GM19372 (cell line): Measurements from ENCODE around the gene EEFSEC.

Experiments
- ATAC-seq: cut with Tn5 transposase; IDR thresholded peaks from one replicate; pipeline ENCODE4 v1.9.1; 2021; ENCODE audit warnings: mild to moderate bottlenecking, low read depth, moderate library complexity; ENCODE audit not compliant: unreplicated experiment

The EEFSEC gene

GRCh38 chr3:128343287-128344051 lies 190.2 kb downstream of the EEFSEC start:
- no peak for ATAC-seq

DNA sequence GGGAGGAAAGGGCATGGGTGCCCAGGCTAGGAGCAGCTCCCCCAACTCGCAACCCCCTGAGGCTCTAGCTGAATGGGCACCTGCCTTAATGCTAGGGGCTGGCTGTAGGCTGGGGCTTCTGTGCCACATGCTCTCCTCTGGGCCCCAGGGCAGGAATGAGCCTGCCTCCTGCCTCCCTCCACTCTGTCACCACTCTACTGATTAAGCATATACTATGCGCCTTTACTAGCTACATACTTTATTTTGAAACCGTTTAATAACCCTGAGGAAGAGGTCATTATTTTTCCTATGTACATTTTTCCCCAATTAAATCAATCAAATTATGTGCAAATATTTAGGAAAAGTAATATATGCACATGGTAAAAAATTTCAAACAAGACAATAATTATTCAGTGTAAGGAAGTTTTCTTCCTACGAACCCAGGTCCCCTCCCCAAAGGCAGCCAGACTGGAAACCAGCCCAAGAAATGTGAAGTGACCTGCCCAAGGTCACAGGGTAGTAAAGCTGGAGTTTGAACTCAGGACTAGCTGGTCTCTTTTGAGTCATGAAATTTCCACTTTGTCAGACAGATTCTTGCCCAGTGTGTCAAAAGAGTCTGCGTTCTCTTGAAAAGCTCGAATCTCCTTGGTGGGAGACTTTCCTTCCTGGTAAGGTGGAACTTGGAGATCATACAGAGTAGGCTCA lies 190.9 kb downstream of the EEFSEC start:
- ATAC-seq = no peak

GRCh38 chr3:128345196-128345595 lies 191.9 kb downstream of the EEFSEC start:
- no peak for ATAC-seq

DNA sequence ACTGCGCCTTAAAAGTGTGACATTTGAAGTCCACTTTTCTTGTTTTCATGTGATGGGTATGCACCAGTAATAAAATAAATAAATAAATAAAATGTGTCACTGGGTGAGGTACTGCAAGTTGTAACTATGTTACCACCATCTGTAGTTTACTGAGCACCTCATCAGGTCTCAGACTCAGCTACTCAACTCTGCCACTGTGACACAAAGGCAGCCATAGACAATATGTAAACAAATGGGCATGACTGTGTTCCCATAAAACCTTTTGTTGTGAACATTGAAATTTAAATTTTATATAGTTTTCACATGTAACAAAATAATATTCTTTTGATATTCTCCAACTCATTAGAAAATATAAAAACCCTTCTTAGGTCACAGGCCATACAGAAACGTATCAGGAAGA lies 193.3 kb downstream of the EEFSEC start:
- no peak for ATAC-seq

DNA sequence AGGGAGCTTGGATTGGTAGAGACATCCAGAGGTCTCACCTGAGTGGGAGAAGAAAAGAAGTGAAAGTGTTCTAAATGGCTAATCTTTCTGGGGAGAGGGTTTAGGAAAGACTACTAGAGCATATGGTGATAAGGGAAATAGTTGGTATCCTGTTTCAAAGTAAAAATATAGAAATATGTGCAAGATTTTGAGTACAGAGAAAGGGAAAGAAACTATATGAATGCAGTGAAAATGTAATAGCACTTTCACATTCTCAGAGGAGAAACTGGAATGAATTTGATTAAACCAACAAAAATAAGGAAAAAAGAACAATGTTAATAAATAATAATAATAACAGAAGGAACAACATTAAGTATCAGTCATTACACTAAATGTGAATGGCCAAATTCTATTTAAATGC lies 194.0 kb downstream of the EEFSEC start:
- ATAC-seq = no peak

DNA sequence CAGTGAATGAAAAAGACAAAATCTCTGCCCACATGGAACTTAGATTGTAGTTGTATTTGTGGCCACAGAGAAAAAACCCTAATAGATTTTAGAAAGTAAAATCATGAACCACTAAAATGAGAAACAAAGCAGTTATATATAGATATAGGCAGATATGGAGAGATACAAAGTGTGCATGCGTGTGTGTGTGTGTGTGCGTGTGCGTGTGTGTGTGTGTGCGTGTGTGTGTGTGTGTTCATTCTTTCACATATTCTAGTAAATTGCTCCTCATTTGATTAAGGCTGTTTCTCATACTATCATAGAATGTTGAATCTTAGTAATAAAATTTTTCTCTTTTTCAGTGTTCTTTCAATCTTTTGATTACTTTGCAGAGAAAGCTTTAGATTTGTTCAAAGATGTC lies 194.8 kb downstream of the EEFSEC start:
- ATAC-seq = no peak

GRCh38 chr3:128348805-128349531 lies 195.7 kb downstream of the EEFSEC start:
- ATAC-seq = no peak

DNA sequence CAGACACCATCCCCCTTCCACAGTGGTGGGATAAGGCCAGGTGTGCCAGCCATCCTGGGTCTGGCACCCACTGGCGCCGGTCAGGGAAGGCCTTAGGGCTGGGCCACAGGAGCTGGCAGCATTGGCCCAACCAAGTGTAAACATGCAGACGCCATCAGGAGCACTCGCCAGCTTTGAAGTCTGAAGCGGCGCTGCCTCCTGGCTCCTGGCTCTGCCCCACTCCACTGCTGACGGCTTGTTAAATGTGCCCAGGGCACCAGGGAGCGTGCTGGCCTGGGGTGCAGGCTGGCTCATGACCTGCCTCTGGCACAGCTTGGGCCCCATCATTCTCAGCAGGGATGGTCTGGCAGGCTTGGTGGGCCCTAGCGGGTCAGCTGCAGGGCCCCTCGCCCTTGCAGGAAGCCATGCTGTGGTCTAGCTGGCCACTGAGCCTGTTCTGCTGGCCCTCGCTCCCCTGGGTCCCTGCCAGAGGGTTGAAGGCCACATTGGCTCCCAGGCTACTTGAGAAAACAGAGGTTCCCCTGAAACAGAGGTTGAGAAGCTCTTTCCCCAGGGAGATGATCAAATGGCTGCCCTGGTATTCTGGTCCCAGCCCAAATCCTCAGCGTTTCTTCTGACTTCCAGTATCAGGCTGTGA lies 196.8 kb downstream of the EEFSEC start:
- no peak for ATAC-seq

- ATAC-seq = no peak
Measured at GRCh38 chr3:128351546-128351945, 198.3 kb downstream of the EEFSEC start.

DNA sequence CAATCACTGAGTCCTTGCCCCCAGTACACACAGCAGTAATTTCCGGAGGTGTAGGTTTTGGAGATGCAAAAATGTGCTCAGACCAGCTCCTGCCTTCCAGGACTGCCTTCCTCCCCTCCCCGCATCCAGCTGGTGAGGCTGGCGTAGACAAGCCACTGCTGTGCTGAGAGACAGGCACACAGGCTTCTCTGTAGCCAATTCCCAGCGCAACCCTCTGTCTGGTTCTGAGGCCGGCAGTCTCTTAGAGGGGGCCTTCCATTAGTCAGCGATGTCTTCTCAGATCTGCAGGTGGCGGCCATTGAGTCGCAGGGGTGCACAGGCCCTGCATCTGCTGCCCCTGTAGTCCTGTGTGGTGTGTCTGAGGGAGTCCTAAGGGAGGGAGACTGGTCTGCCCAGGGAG lies 199.0 kb downstream of the EEFSEC start:
- ATAC-seq = no peak

DNA sequence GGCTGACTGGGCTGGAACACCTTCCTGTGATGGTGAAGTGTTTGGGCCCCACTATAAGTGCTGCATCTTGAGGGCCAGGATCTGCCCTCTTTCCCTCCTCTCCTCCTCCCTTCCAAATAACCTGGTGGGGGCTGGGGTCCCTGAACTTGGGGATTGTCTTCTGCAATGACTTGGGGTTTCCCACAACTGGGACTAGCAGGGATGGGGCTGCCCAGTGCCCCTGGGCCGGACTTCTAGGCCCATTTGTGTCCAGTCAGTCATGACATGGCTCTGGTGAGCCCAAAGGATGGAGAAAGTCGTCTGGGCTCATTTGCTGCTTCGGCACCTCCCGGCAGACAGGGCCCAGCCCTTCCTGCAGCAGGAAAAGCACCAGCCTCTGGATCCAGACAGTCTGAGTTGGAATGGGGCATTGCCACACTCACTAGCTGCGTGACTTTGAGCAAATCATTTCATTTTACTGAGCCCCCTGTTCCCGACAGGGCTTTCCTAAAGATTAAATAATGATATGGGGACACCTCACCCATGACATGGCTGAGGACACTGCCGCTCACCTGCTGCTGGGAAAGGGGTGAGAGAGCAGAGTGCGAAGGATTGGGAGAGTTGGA lies 200.2 kb downstream of the EEFSEC start:
- ATAC-seq = no peak

DNA sequence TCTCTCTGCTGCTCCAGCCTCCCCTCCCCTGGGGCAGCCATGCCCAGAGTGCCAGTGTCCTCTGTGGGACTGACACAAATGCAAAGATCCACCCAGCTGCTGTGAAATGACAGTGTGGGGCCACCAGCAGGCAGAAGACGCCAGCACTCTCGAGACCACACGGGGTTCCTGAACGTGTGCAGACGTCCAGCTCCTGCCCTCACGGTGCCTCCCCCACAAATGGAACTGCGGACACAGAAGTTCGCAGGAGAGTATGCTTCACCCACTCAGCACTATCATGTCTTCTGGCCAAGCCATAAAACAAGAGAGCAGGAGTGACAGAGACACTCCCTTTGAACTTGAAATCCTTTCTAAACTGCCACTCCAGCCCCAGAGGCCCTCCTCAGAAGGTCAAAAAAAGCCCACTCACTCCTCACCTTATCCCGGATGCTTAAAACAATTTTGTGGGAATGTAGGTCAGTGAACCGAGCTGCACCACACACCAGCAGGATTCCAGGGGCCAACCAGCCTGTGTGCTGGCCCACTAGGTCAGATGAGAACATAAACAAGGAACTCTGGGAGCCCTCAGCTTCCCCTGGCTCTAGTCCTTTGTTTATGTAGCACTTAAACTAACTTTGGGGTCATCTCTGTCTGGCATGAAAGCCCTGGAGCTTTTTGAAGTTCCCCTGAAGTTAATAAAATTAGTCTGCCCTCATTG lies 200.9 kb downstream of the EEFSEC start:
- no peak for ATAC-seq

GRCh38 chr3:128354788-128355542 lies 201.7 kb downstream of the EEFSEC start:
- ATAC-seq = no peak

- ATAC-seq = no peak
Measured at GRCh38 chr3:128355543-128355919, 202.2 kb downstream of the EEFSEC start.

DNA sequence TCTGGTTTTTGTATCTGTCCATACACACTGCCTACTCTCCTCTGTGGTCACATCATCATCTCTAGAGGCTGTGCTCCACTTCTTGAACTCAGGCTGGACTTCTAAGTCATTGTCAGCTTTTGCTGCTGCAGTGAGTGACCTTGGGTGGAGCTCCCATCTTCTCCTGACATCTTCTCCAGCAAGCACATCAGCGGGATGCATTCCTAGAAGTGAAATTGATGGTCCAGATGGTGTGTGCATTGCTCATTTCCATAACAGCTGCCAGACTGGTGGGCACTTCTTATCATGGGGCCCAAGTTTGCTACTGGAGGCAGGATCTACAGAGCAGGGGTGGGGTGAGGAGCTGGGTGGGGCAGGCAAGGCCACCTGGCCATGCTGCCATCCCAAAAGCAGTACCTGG lies 203.5 kb downstream of the EEFSEC start:
- ATAC-seq = no peak

GRCh38 chr3:128357538-128357937 lies 204.3 kb downstream of the EEFSEC start:
- ATAC-seq = no peak

- no peak for ATAC-seq
Measured at GRCh38 chr3:128358156-128358895, 205.0 kb downstream of the EEFSEC start.

DNA sequence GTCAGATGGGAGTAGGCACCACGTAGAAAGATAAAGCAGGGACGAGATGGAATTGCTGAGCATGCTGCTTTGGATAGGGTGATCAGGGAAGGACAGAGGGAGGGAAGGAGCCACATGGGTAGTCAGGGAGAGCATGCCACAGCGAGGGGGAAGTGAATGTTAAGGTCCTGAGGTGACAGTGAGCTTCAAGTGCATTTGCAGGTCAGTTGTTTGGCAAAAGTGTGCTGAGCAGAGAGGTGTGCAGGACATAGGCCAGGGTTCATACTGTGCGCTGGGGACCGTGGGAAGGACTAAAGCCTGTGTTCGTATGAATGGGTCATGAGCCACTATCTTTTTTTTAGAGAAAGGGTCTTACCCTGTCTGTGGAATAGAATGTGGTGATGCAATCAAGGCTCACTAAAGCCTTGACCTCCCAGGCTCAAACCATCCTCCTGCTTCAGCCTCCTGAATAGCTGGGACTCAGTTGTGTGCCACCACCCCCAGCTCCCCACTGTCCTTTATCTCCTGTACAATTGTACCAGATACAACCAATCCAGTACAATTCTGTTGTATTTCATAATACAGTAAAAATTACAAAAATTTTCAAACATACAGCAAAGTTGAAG lies 205.9 kb downstream of the EEFSEC start:
- ATAC-seq = no peak
